HCT116 (cell line): ENCODE data around the gene CRYBG2. TPM values are rescaled to one million over a fixed set of nuclear protein-coding genes. Genes with fewer than 3 reads are reported as not detected.

ENCODE experiments used
- ATAC-seq: fragments of 200-7000 bp; cut with Tn5 transposase; 2 replicates; pipeline ENCODE4 v1.9.1; 2020; ENCODE audit warnings: mild to moderate bottlenecking, moderate library complexity
- BruUV-seq: library from RNA; stranded (reverse); fragments of 400-500 nt; replicated peaks from 2 replicates; lab custom pipeline; 2021; lab: Mats Ljungman, UMichigan
- CTCF ChIA-PET: fragments of 300-600 bp; sonication (Branson Sonifier 250); formaldehyde crosslinking; loops from one replicate; lab custom pipeline; 2021; ENCODE audit warnings: antibody characterized with exemption; lab: Charles Lee
- POLR2A ChIA-PET: fragments of 300-600, 350-600 bp; sonication (Branson Sonifier 250); formaldehyde crosslinking; loops from one replicate; lab custom pipeline; 2021; ENCODE audit warnings: antibody characterized with exemption; lab: Charles Lee
- RAD21 ChIA-PET, 2 experiments: fragments of 300-600 bp; sonication (Branson Sonifier 250); formaldehyde crosslinking; loops; one replicate each; lab custom pipeline; 2023; ENCODE audit warnings: low total read pairs in 2 of 2; ENCODE audit not compliant: uncharacterized antibody in 2 of 2, unreplicated experiment in 2 of 2, low non-redundant PET in 1 of 2; lab: Charles Lee
- DNase-seq: peaks from one replicate; pipeline ENCODE4 v3.0.0-alpha.2; 2010; ENCODE audit warnings: low read depth, low spot score
- H2AFZ ChIP-seq: fragments of 200-600 bp; shearing (Covaris generic), sonication (generic); 2 replicates; pipeline ENCODE4 v1.6.1; 2017; ENCODE audit warnings: low read depth, mixed run types, mixed read lengths, antibody characterized with exemption, low read length; ENCODE audit not compliant: poor library complexity, severe bottlenecking
- H3K27ac ChIP-seq: 2 replicates; pipeline ENCODE4 v1.5.1; 2012; ENCODE audit warnings: low read depth, low read length
- H3K27me3 ChIP-seq: fragments of 200-600 bp; sonication (generic); 2 replicates; pipeline ENCODE4 v1.6.1; 2016; ENCODE audit warnings: mixed run types, low read length, mixed read lengths; ENCODE audit not compliant: insufficient read depth
- H3K36me3 ChIP-seq, 2 experiments: fragments of 200-500 bp in 1 of 2; fragments of 200-600 bp in 1 of 2; sonication (Bioruptor generic) in 1 of 2; sonication (generic) in 1 of 2; 2 replicates each; pipeline versions ENCODE4 v1.5.1 to v1.6.1; 2014 to 2016; ENCODE audit warnings: low read length in 2 of 2, inconsistent platforms in 1 of 2, mixed read lengths in 1 of 2, mixed run types in 1 of 2; ENCODE audit not compliant: insufficient read depth in 2 of 2, control insufficient read depth in 1 of 2
- H3K4me1 ChIP-seq, 2 experiments: fragments of 200-600 bp in 1 of 2; sonication (generic) in 1 of 2; 2 replicates each; pipeline versions ENCODE4 v1.5.1 to v1.6.1; 2012 to 2017; ENCODE audit warnings: low read length in 2 of 2, inconsistent platforms in 1 of 2, mild to moderate bottlenecking in 1 of 2, mixed read lengths in 1 of 2, mixed run types in 1 of 2, moderate library complexity in 1 of 2; ENCODE audit not compliant: insufficient read depth in 2 of 2, control insufficient read depth in 1 of 2
- H3K4me2 ChIP-seq: fragments of 200-600 bp; sonication (generic); 2 replicates; pipeline ENCODE4 v1.6.1; 2017; ENCODE audit warnings: mixed run types, low read length, mixed read lengths
- H3K4me3 ChIP-seq, 2 experiments: fragments of 200-600 bp in 1 of 2; sonication (generic) in 1 of 2; replicated peaks in 1 of 2; 2 replicates each; pipeline ENCODE4 v1.5.1; 2011 to 2016; ENCODE audit warnings: low read length in 2 of 2, control low read depth in 1 of 2, low read depth in 1 of 2, mild to moderate bottlenecking in 1 of 2, mixed read lengths in 1 of 2, mixed run types in 1 of 2
- H3K79me2 ChIP-seq: fragments of 200-600 bp; sonication (generic); 2 replicates; pipeline ENCODE4 v1.6.1; 2017; ENCODE audit warnings: mild to moderate bottlenecking, mixed run types, low read length, moderate library complexity, mixed read lengths; ENCODE audit not compliant: insufficient read depth
- H3K9ac ChIP-seq: fragments of 200-600 bp; sonication (generic); 2 replicates; pipeline ENCODE4 v1.6.1; 2016; ENCODE audit warnings: low read length, mixed read lengths
- H3K9me2 ChIP-seq: fragments of 200-600 bp; sonication (generic), shearing (Covaris generic); 2 replicates; pipeline ENCODE4 v1.6.1; 2017; ENCODE audit warnings: mixed run types, mild to moderate bottlenecking, moderate library complexity; ENCODE audit not compliant: insufficient read depth
- H3K9me3 ChIP-seq, 2 experiments: fragments of 200-500 bp in 1 of 2; fragments of 200-600 bp in 1 of 2; sonication (Bioruptor generic) in 1 of 2; sonication (generic) in 1 of 2; 2 replicates each; pipeline ENCODE4 v1.6.1; 2014 to 2017; ENCODE audit warnings: low read length in 2 of 2, mixed read lengths in 2 of 2, inconsistent platforms in 1 of 2, low read depth in 1 of 2, mild to moderate bottlenecking in 1 of 2, mixed run types in 1 of 2, moderate library complexity in 1 of 2; ENCODE audit not compliant: control insufficient read depth in 1 of 2, insufficient read depth in 1 of 2
- H4K20me1 ChIP-seq: fragments of 200-600 bp; sonication (generic), shearing (Covaris generic); 2 replicates; pipeline ENCODE4 v1.6.1; 2017; ENCODE audit warnings: mixed run types, mild to moderate bottlenecking, moderate library complexity; ENCODE audit not compliant: insufficient read depth
- CTCF ChIP-seq, 3 experiments: fragments of 200-600 bp in 1 of 3; sonication (generic) in 1 of 3; IDR thresholded peaks in 2 of 3; conservative IDR thresholded peaks in 1 of 3; 2 replicates each; pipeline ENCODE4 v1.5.1; 2012 to 2017; ENCODE audit warnings: low read depth in 2 of 3, low read length in 2 of 3, antibody characterized with exemption in 1 of 3, borderline replicate concordance in 1 of 3, control low read depth in 1 of 3, mild to moderate bottlenecking in 1 of 3, mixed read lengths in 1 of 3, mixed run types in 1 of 3, moderate library complexity in 1 of 3; ENCODE audit not compliant: insufficient read depth in 1 of 3
- ELF1 ChIP-seq: IDR thresholded peaks from 2 replicates; pipeline ENCODE4 v1.6.1; 2012; ENCODE audit warnings: low read depth, borderline replicate concordance
- EZH2 ChIP-seq: fragments of 200-600 bp; sonication (generic); IDR thresholded peaks from 2 replicates; pipeline ENCODE4 v1.6.1; 2017; ENCODE audit warnings: antibody characterized with exemption, mixed run types
- POLR2A ChIP-seq: IDR thresholded peaks from 2 replicates; pipeline ENCODE4 v1.7.0; 2011; ENCODE audit warnings: borderline replicate concordance; ENCODE audit not compliant: insufficient read depth, insufficient read length; ENCODE audit errors: extremely low read depth
- POLR2AphosphoS5 ChIP-seq: IDR thresholded peaks from 2 replicates; pipeline ENCODE4 v1.6.1; 2011; ENCODE audit warnings: mild to moderate bottlenecking, low read depth, low read length, moderate library complexity
- REST ChIP-seq: IDR thresholded peaks from 2 replicates; pipeline ENCODE4 v1.6.1; 2012; ENCODE audit warnings: low read depth
- SP1 ChIP-seq: IDR thresholded peaks from 2 replicates; pipeline ENCODE4 v1.6.1; 2012; ENCODE audit warnings: low read depth
- ZFX ChIP-seq: fragments of 450-650 bp; IDR thresholded peaks from 2 replicates; pipeline ENCODE4 v1.6.1; 2017
- intact Hi-C: fragments of 100-400 bp; cut with micrococcal nuclease; formaldehyde crosslinking; loops from 2 replicates; pipeline ENCODE4 v1.10.0; 2022
- total RNA-seq: library from RNA; stranded (reverse); gene quantifications from one replicate; pipeline ENCODE4 v1.2.1, GENCODE V29; 2021; ENCODE audit not compliant: unreplicated experiment

The CRYBG2 gene
- total RNA-seq, 1 experiment from 2014 or later: 10.5 TPM

GRCh38 chr1:26287811-26288210 lies 66.1 kb downstream of the CRYBG2 start:
- no peak overlapping the region for H2AFZ ChIP-seq
- DNase-seq (no peak), ATAC-seq (no peak)
- no peaks in the 10 kb centered on the region for H3K36me3 ChIP-seq
- ChIA-PET CTCF (interaction anchor here (0.9 to 2.3 kb wide), 3 partner anchors 13 to 129 kb away, joined by 3 to 7 read pairs (median 5); no protein-coding TSS in a partner anchor), RAD21 (no interaction called here), POLR2A (no interaction called here)
- H3K27me3 ChIP-seq: no peaks in the 10 kb centered on the region
- H3K9ac ChIP-seq: no peak overlapping the region
- intact Hi-C loops: no loop called here
- H3K9me2 ChIP-seq: no peaks in the 10 kb centered on the region
- H3K9me3 ChIP-seq: no peaks in the 10 kb centered on the region
- H4K20me1 ChIP-seq: no peaks in the 10 kb centered on the region
- H3K4me1 ChIP-seq: peaks cover 22 to 41% of the 10 kb centered on the region in 2 experiments
- H3K79me2 ChIP-seq: no peaks in the 10 kb centered on the region
- no peak overlapping the region for H3K27ac ChIP-seq
- no peak overlapping the region for H3K4me2 ChIP-seq
- BruUV-seq: no TSS peak
- no peak overlapping the region for H3K4me3 ChIP-seq
- TF ChIP-seq REST: no peak
- no peak for TF ChIP-seq ELF1
- TF ChIP-seq ZFX: no peak
- TF ChIP-seq SP1: no peak
- TF ChIP-seq POLR2AphosphoS5: no peak
- no peak for TF ChIP-seq CTCF (IDR thresholded peaks at IDR 0.05 in 2 of 3, conservative IDR thresholded peaks at IDR 0.05 in 1 of 3; ENCODE audit: borderline replicate concordance in 1 of 3, insufficient read depth in 1 of 3, low read depth in 2 of 3, low read length in 2 of 3)
- no peak for TF ChIP-seq POLR2A
- no peak for TF ChIP-seq EZH2
